IPS-20b (cell line): ENCODE data around the gene MEF2C.
"Not testable (repeated sequence)": the region's sequence is repeated elsewhere in the genome, so short reads cannot be mapped to it uniquely, and the experiment has no call there.

Experiments used
- H3K27ac ChIP-seq: one replicate; pipeline ENCODE4 v1.5.1; 2013; ENCODE audit warnings: low read length
- H3K27me3 ChIP-seq: 2 replicates; pipeline ENCODE4 v1.6.1; 2013; ENCODE audit warnings: mild to moderate bottlenecking, low read length, inconsistent platforms; ENCODE audit not compliant: insufficient read depth
- H3K36me3 ChIP-seq: 2 replicates; pipeline ENCODE4 v1.6.1; 2013; ENCODE audit warnings: low read depth, mild to moderate bottlenecking, inconsistent platforms, low read length, moderate library complexity; ENCODE audit not compliant: insufficient read depth
- H3K4me1 ChIP-seq: 2 replicates; pipeline ENCODE4 v1.6.1; 2013; ENCODE audit warnings: mild to moderate bottlenecking, control low read depth, inconsistent platforms, low read length, moderate library complexity; ENCODE audit not compliant: insufficient read depth
- H3K4me3 ChIP-seq: 2 replicates; pipeline ENCODE4 v1.5.1; 2013; ENCODE audit warnings: mild to moderate bottlenecking, low read length, inconsistent platforms
- H3K9ac ChIP-seq: 2 replicates; pipeline ENCODE4 v1.6.1; 2013; ENCODE audit warnings: low read depth, mild to moderate bottlenecking, inconsistent platforms, low read length, moderate library complexity
- H3K9me3 ChIP-seq: 2 replicates; pipeline ENCODE4 v1.6.1; 2013; ENCODE audit warnings: mild to moderate bottlenecking, low read depth, low read length, inconsistent platforms; ENCODE audit not compliant: insufficient read depth

Gene MEF2C

GRCh38 chr5:88883059-88883835 is at the start of gene MEF2C:
Gene MEF2C, minus strand, starts transcription at chr5:88883184. Its CDS starts 59,396 bp downstream, at chr5:88823788.
- H3K4me1 ChIP-seq: no peaks in the 10 kb centered on the region
- H3K4me3 ChIP-seq: peak within 1 kb of the TSS; percentile 80
- no peak within 1 kb of the TSS; the same call in 1 of the 2 replicates for H3K9ac ChIP-seq
- peaks cover 70% of the 10 kb centered on the region for H3K27me3 ChIP-seq
- no peaks in the 10 kb centered on the region for H3K36me3 ChIP-seq
- H3K9me3 ChIP-seq: no peaks in the 10 kb centered on the region
- H3K27ac ChIP-seq: no peak within 1 kb of the TSS

- Histone ChIP-seq H3K27ac (no peak overlapping the region), H3K4me3 (no peak overlapping the region), H3K9ac (no peak overlapping the region), H3K9me3 (no peaks in the 10 kb centered on the region), H3K4me1 (no peaks in the 10 kb centered on the region), H3K36me3 (no peaks in the 10 kb centered on the region), H3K27me3 (no peaks in the 10 kb centered on the region)
Measured at GRCh38 chr5:88932541-88932940, 49.6 kb upstream of the MEF2C start.

GRCh38 chr5:88930335-88930734 is 47.4 kb upstream of the MEF2C start:
- Histone ChIP-seq H3K4me1 (no peaks in the 10 kb centered on the region), H3K36me3 (no peaks in the 10 kb centered on the region), H3K27ac (no peak overlapping the region), H3K4me3 (no peak overlapping the region), H3K9ac (no peak overlapping the region), H3K27me3 (no peaks in the 10 kb centered on the region), H3K9me3 (no peaks in the 10 kb centered on the region)

DNA sequence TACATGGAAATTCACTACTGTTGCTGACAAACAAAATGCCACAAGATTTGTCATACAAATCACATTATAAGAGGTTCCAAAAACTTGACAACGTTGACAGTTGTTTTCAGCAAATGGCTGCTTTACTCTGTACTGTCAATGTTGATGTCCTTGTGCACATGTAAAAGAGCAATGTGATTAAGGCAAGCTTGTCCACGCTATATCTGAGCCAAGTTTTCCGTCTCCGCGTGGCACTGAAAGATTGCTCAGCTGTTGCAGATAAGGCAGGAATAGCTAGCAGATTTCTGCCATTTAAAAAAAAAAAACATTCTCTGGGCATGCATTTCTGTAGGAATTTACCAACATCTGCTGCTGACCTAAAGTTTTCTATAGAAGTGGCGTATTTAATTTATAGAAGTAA is 46.4 kb upstream of the MEF2C start:
- H3K9ac ChIP-seq: no peak overlapping the region
- H3K4me3 ChIP-seq: no peak overlapping the region
- no peaks in the 10 kb centered on the region for H3K36me3 ChIP-seq
- H3K27me3 ChIP-seq: no peaks in the 10 kb centered on the region
- no peak overlapping the region for H3K27ac ChIP-seq
- no peaks in the 10 kb centered on the region for H3K4me1 ChIP-seq
- no peaks in the 10 kb centered on the region for H3K9me3 ChIP-seq

- Histone ChIP-seq H3K9me3 (no peaks in the 10 kb centered on the region), H3K27ac (no peak overlapping the region), H3K4me1 (no peaks in the 10 kb centered on the region), H3K27me3 (no peaks in the 10 kb centered on the region), H3K9ac (no peak overlapping the region), H3K36me3 (no peaks in the 10 kb centered on the region), H3K4me3 (no peak overlapping the region)
Measured at GRCh38 chr5:88926774-88927173, 43.8 kb upstream of the MEF2C start.

GRCh38 chr5:88925692-88926490 is 42.9 kb upstream of the MEF2C start:
- H3K27me3 ChIP-seq: no peaks in the 10 kb centered on the region
- H3K4me3 ChIP-seq: no peak overlapping the region
- H3K9ac ChIP-seq: no peak overlapping the region
- H3K27ac ChIP-seq: no peak overlapping the region
- no peaks in the 10 kb centered on the region for H3K36me3 ChIP-seq
- no peaks in the 10 kb centered on the region for H3K4me1 ChIP-seq
- no peaks in the 10 kb centered on the region for H3K9me3 ChIP-seq

GRCh38 chr5:88924330-88924657 is 41.3 kb upstream of the MEF2C start:
- Histone ChIP-seq H3K27ac (no peak overlapping the region), H3K4me1 (no peaks in the 10 kb centered on the region), H3K9me3 (no peaks in the 10 kb centered on the region), H3K27me3 (no peaks in the 10 kb centered on the region), H3K9ac (no peak overlapping the region), H3K4me3 (no peak overlapping the region), H3K36me3 (no peaks in the 10 kb centered on the region)

- Histone ChIP-seq H3K27ac (no peak overlapping the region), H3K9ac (no peak overlapping the region), H3K4me1 (no peaks in the 10 kb centered on the region), H3K4me3 (no peak overlapping the region), H3K9me3 (no peaks in the 10 kb centered on the region), H3K36me3 (no peaks in the 10 kb centered on the region), H3K27me3 (no peaks in the 10 kb centered on the region)
Measured at GRCh38 chr5:88923623-88924329, 40.8 kb upstream of the MEF2C start.

DNA sequence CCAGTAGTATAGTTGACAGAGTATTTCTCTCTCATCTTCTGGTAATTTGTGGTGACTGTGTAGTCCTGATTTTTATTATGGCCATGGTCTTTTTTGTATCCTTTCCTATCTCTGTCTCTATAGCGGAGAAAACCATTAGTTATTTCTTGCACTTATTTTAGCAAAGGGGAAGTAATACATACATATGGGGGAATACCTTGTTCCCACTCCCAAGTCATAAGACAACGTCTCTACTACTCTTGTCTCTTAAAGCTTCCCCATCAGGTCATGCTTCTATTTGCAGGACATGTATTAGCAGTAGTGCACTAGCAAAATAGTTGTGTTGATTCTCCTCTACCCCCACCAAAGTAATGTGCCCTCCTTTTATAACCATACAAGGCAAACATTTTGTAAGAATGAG is 29.8 kb upstream of the MEF2C start:
- H3K4me3 ChIP-seq, H3K9ac ChIP-seq, H3K36me3 ChIP-seq, H3K4me1 ChIP-seq, H3K27ac ChIP-seq, H3K27me3 ChIP-seq, H3K9me3 ChIP-seq: not testable (repeated sequence)

- H3K4me3 ChIP-seq, H3K36me3 ChIP-seq, H3K4me1 ChIP-seq, H3K27ac ChIP-seq, H3K9me3 ChIP-seq, H3K27me3 ChIP-seq, H3K9ac ChIP-seq: not testable (repeated sequence)
Measured at GRCh38 chr5:88911059-88911572, 28.1 kb upstream of the MEF2C start.

DNA sequence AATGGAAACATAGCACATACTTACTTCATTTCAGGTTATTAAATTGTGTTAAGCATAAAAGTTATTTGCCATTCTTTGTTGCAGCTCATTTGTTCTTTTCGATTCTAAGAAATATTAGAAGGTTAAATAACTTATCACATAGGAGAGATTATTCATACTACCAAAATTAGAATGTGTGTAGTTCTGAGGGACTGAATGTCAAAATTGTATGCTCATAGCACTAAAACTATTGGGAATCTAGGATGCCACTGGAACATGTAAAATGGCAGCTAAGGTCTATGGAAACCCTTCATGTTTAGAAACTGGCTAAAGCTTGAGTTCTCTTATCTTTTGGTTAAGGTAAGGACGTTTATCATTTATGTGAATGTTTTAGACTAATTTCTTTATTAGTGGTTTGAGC is 21.5 kb upstream of the MEF2C start:
- H3K4me1 ChIP-seq, H3K9ac ChIP-seq, H3K36me3 ChIP-seq, H3K4me3 ChIP-seq, H3K27me3 ChIP-seq, H3K27ac ChIP-seq, H3K9me3 ChIP-seq: not testable (repeated sequence)
